PC-9 (cell line): Measurements from ENCODE around the gene MTR. TPM values are rescaled to one million over a fixed set of nuclear protein-coding genes. Genes with fewer than 3 reads are reported as not detected.

Source experiments
- BruUV-seq: library from RNA; stranded (reverse); fragments of 400-500 nt; replicated peaks from 2 replicates; lab custom pipeline; 2021; lab: Mats Ljungman, UMichigan
- CTCF ChIA-PET: fragments of 300-600 bp; sonication (Branson Sonifier 250); formaldehyde crosslinking; loops from one replicate; lab custom pipeline; 2022; ENCODE audit warnings: antibody characterized with exemption; lab: Charles Lee
- POLR2A ChIA-PET: fragments of 300-600 bp; sonication (Branson Sonifier 250); formaldehyde crosslinking; loops from one replicate; lab custom pipeline; 2022; ENCODE audit warnings: antibody characterized with exemption; ENCODE audit not compliant: unreplicated experiment; lab: Charles Lee
- DNase-seq, 2 experiments: peaks; one replicate each; pipeline versions ENCODE4 v3.0.0 to v3.0.0-alpha.2; 2015 to 2022; ENCODE audit warnings: mixed read lengths in 1 of 2
- H2AFZ ChIP-seq: fragments of 200-600 bp; sonication (generic); 2 replicates; pipeline ENCODE4 v1.8.1; 2017; ENCODE audit warnings: antibody characterized with exemption
- H3F3A ChIP-seq: fragments of 200-600 bp; sonication (generic); 2 replicates; pipeline ENCODE4 v1.8.1; 2017; ENCODE audit warnings: antibody characterized with exemption, mild to moderate bottlenecking, low read depth; ENCODE audit not compliant: insufficient read depth
- H3K27ac ChIP-seq: fragments of 200-600 bp; sonication (generic); 2 replicates; pipeline ENCODE4 v1.6.1; 2016; ENCODE audit warnings: mixed run types
- H3K27me3 ChIP-seq: fragments of 200-600 bp; sonication (generic); 2 replicates; pipeline ENCODE4 v1.6.1; 2016; ENCODE audit warnings: low read depth, mixed run types; ENCODE audit not compliant: insufficient read depth
- H3K36me3 ChIP-seq: fragments of 200-600 bp; sonication (generic); 2 replicates; pipeline ENCODE4 v1.6.1; 2016; ENCODE audit warnings: low read depth, mixed run types
- H3K4me1 ChIP-seq: fragments of 200-600 bp; sonication (generic); replicated peaks from 2 replicates; pipeline ENCODE4 v1.6.1; 2016; ENCODE audit warnings: mixed run types; ENCODE audit not compliant: insufficient read depth
- H3K4me2 ChIP-seq: fragments of 200-600 bp; sonication (generic); 2 replicates; pipeline ENCODE4 v1.6.1; 2017; ENCODE audit warnings: mixed run types
- H3K4me3 ChIP-seq: fragments of 200-600 bp; sonication (generic); 2 replicates; pipeline ENCODE4 v1.6.1; 2016; ENCODE audit warnings: mixed run types
- H3K79me2 ChIP-seq: fragments of 200-600 bp; sonication (generic); 2 replicates; pipeline ENCODE4 v1.6.1; 2017; ENCODE audit warnings: low read depth, mixed run types
- H3K9me2 ChIP-seq: fragments of 200-600 bp; sonication (generic); 2 replicates; pipeline ENCODE4 v1.8.1; 2017; ENCODE audit warnings: mild to moderate bottlenecking; ENCODE audit not compliant: insufficient read depth
- H3K9me3 ChIP-seq: fragments of 200-600 bp; sonication (generic); 2 replicates; pipeline ENCODE4 v1.8.1; 2016; ENCODE audit warnings: low read depth; ENCODE audit not compliant: insufficient read depth
- H4K20me1 ChIP-seq: fragments of 200-600 bp; sonication (generic); 2 replicates; pipeline ENCODE4 v1.8.1; 2017; ENCODE audit not compliant: insufficient read depth
- EZH2 ChIP-seq: fragments of 200-600 bp; sonication (generic); IDR thresholded peaks from 2 replicates; pipeline ENCODE4 v1.8.0; 2017; ENCODE audit warnings: antibody characterized with exemption, low read depth
- intact Hi-C: fragments of 100-400 bp; cut with micrococcal nuclease; formaldehyde crosslinking; loops from one replicate; pipeline ENCODE4 v1.10.0; 2022; ENCODE audit not compliant: unreplicated experiment
- total RNA-seq: library from RNA; stranded (reverse); gene quantifications from 2 replicates; pipeline ENCODE4 v1.2.3, GENCODE V29; 2021
- TF ChIP-seq, protein P1 (sequence below): fragments of 200-600 bp; sonication (generic); conservative IDR thresholded peaks from 2 replicates; pipeline ENCODE4 v1.6.1; 2017; ENCODE audit warnings: mixed run types, antibody characterized with exemption, mild to moderate bottlenecking, moderate library complexity

The MTR gene
- total RNA-seq, 1 experiment from 2014 or later: 20.9 TPM

DNA sequence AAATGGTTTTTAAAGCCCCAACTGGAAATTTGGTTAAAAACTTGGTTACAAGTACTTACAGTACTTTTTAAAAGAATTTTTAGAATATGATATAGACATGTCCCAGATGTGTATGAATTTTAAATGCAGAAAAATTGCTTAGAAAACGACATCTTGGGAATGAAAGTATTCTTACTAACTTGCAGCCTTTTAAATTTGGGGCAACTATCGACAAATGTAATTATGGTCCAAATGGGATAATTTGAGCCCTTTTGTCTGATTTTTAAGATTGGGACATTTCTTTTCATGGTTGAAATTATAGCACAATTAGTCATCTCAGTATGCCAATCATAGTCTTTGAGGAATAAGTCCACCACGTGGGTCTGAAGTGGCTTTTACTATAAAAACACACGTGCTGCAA is 43.2 kb upstream of the MTR start:
- Histone ChIP-seq H4K20me1 (no peaks in the 10 kb centered on the region), H3K4me2 (no peak overlapping the region), H3K4me1 (no peaks in the 10 kb centered on the region), H3K79me2 (no peaks in the 10 kb centered on the region), H3K27me3 (peaks cover 85% of the 10 kb centered on the region), H2AFZ (no peak overlapping the region), H3K9me2 (no peaks in the 10 kb centered on the region), H3K9me3 (no peaks in the 10 kb centered on the region), H3K36me3 (no peaks in the 10 kb centered on the region), H3K4me3 (no peak overlapping the region), H3F3A (no peaks in the 10 kb centered on the region), H3K27ac (no peak overlapping the region)
- intact Hi-C loops: loop anchor here (2.0 to 10.0 kb wide), 2 partner anchors 635 to 813 kb away; no protein-coding TSS in a partner anchor
- BruUV-seq: no TSS peak
- CTCF ChIA-PET: no interaction called here
- TF ChIP-seq, protein P1, sequence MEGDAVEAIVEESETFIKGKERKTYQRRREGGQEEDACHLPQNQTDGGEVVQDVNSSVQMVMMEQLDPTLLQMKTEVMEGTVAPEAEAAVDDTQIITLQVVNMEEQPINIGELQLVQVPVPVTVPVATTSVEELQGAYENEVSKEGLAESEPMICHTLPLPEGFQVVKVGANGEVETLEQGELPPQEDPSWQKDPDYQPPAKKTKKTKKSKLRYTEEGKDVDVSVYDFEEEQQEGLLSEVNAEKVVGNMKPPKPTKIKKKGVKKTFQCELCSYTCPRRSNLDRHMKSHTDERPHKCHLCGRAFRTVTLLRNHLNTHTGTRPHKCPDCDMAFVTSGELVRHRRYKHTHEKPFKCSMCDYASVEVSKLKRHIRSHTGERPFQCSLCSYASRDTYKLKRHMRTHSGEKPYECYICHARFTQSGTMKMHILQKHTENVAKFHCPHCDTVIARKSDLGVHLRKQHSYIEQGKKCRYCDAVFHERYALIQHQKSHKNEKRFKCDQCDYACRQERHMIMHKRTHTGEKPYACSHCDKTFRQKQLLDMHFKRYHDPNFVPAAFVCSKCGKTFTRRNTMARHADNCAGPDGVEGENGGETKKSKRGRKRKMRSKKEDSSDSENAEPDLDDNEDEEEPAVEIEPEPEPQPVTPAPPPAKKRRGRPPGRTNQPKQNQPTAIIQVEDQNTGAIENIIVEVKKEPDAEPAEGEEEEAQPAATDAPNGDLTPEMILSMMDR: no peak
- no peak for TF ChIP-seq EZH2
- DNase-seq: no peak
- POLR2A ChIA-PET: no interaction called here

DNA sequence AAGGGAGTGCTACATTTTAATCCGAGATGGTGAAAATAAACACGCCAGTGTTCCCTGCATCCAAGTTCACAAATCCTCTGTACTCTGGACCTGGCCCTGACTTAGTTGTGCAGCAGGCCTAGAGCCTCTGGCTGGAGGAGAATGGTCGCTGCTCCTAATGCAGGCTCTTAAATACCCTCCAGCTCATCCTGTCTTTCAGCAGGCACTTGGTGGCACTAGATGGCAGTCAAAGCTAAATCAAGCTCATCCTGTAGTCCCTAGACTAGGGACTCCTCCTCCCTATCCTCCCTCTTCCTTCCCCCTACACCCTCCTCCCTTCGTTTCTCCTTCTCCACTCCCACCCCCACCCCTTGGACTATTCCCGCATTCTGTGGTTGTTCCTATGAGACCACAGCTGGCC is 41.6 kb upstream of the MTR start:
- no TSS peak for BruUV-seq
- H4K20me1 ChIP-seq: no peaks in the 10 kb centered on the region
- TF ChIP-seq, protein P1: peak; percentile 51; the same call in 1 of the 2 replicates
- TF ChIP-seq EZH2: no peak
- DNase-seq: peak in 1 of 2 experiments; percentile 41
- H3K79me2 ChIP-seq: no peaks in the 10 kb centered on the region
- ChIA-PET POLR2A (no interaction called here), CTCF (no interaction called here)
- H3K27ac ChIP-seq: no peak overlapping the region
- H3K4me3 ChIP-seq: no peak overlapping the region
- no peaks in the 10 kb centered on the region for H3K9me3 ChIP-seq
- no peaks in the 10 kb centered on the region for H3K4me1 ChIP-seq
- no peak overlapping the region for H3K4me2 ChIP-seq
- peaks cover 85% of the 10 kb centered on the region for H3K27me3 ChIP-seq
- intact Hi-C loops: loop anchor here (2.0 to 10.0 kb wide), 2 partner anchors 633 to 811 kb away; no protein-coding TSS in a partner anchor
- H3K9me2 ChIP-seq: no peaks in the 10 kb centered on the region
- no peaks in the 10 kb centered on the region for H3F3A ChIP-seq
- no peak overlapping the region for H2AFZ ChIP-seq
- H3K36me3 ChIP-seq: no peaks in the 10 kb centered on the region

DNA sequence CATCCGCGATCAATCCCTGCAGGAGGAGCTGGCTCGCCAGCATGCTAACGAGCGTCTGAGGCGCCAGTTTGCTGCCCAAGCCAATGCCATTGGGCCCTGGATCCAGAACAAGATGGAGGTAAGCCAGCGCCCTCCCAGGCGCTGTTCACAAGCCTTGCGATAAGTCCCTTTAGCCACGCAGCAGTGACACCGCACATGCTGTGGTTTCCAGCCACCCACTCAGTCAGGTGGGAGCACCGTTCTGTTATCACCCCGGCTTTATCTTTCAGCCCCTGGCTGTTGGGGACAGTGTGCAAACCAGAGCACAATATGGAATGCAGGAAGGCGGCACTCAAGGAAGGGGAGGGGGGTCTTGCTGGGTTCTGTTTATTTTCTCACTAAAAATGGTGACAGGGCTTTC is 41.1 kb upstream of the MTR start:
- Histone ChIP-seq H3K9me2 (no peaks in the 10 kb centered on the region), H3K4me3 (no peak overlapping the region), H3K27me3 (peaks cover 85% of the 10 kb centered on the region), H3K4me1 (no peaks in the 10 kb centered on the region), H3K9me3 (no peaks in the 10 kb centered on the region), H3K4me2 (no peak overlapping the region), H3K27ac (no peak overlapping the region), H3K36me3 (no peaks in the 10 kb centered on the region), H4K20me1 (no peaks in the 10 kb centered on the region), H3F3A (no peaks in the 10 kb centered on the region), H3K79me2 (no peaks in the 10 kb centered on the region), H2AFZ (no peak overlapping the region)
- CTCF ChIA-PET: no interaction called here
- POLR2A ChIA-PET: no interaction called here
- intact Hi-C loops: loop anchor here (2.0 to 10.0 kb wide), 2 partner anchors 633 to 811 kb away; no protein-coding TSS in a partner anchor
- no peak for DNase-seq
- no peak for TF ChIP-seq EZH2
- TF ChIP-seq, protein P1: no peak
- BruUV-seq: no TSS peak
